SK-N-SH treated with all-trans-retinoic acid at 6 μM for 48 hours (cell line): Measurements from ENCODE around the gene CASZ1.

Experiments
- ATAC-seq: fragments of 200-7000 bp; cut with Tn5 transposase; 3 replicates; pipeline ENCODE4 v1.9.1; 2020; ENCODE audit warnings: mild to moderate bottlenecking, moderate library complexity
- ARNTL ChIP-seq: fragments of 450-650 bp; formaldehyde crosslinking; IDR thresholded peaks from 2 replicates; pipeline ENCODE4 v1.5.0; 2020; ENCODE audit warnings: low read depth, mild to moderate bottlenecking, moderate library complexity, borderline replicate concordance
- BACH2 ChIP-seq: fragments of 250-450 bp; sonication (Bioruptor Pico); IDR thresholded peaks from 2 replicates; pipeline ENCODE4 v1.9.0; 2021; ENCODE audit warnings: mild to moderate bottlenecking, borderline replicate concordance
- GLIS3 ChIP-seq: fragments of 250-450 bp; sonication (Bioruptor Pico); IDR thresholded peaks from 2 replicates; pipeline ENCODE4 v1.5.0; 2020; ENCODE audit warnings: mild to moderate bottlenecking, moderate library complexity
- ISL1 ChIP-seq: fragments of 250-450 bp; sonication (Bioruptor Pico); IDR thresholded peaks from 2 replicates; pipeline ENCODE4 v2.1.2; 2022; ENCODE audit warnings: mild to moderate bottlenecking, moderate library complexity
- PATZ1 ChIP-seq: fragments of 250-450 bp; sonication (Bioruptor Pico); IDR thresholded peaks from 2 replicates; pipeline ENCODE4 v1.8.0; 2020; ENCODE audit warnings: mild to moderate bottlenecking, moderate library complexity, borderline replicate concordance
- POU6F1 ChIP-seq: fragments of 250-450 bp; sonication (Bioruptor Pico); IDR thresholded peaks from 2 replicates; pipeline ENCODE4 v1.8.0; 2021; ENCODE audit warnings: low read depth, mild to moderate bottlenecking, moderate library complexity, borderline replicate concordance
- PPARA ChIP-seq: fragments of 250-450 bp; sonication (Bioruptor Pico); IDR thresholded peaks from 2 replicates; pipeline ENCODE4 v1.5.0; 2020; ENCODE audit warnings: mild to moderate bottlenecking, borderline replicate concordance
- SNAI2 ChIP-seq: fragments of 250-450 bp; sonication (Bioruptor Pico); IDR thresholded peaks from 2 replicates; pipeline ENCODE4 v1.5.0; 2020; ENCODE audit warnings: mild to moderate bottlenecking, moderate library complexity
- TOX ChIP-seq: fragments of 250-450 bp; sonication (Bioruptor Pico); IDR thresholded peaks from 2 replicates; pipeline ENCODE4 v1.8.0; 2021; ENCODE audit warnings: mild to moderate bottlenecking, moderate library complexity, borderline replicate concordance
- ZFP3 ChIP-seq: fragments of 250-450 bp; sonication (Bioruptor Pico); IDR thresholded peaks from 2 replicates; pipeline ENCODE4 v1.5.0; 2020; ENCODE audit warnings: mild to moderate bottlenecking, moderate library complexity
- ZNF565 ChIP-seq: fragments of 450-650 bp; formaldehyde crosslinking; conservative IDR thresholded peaks from 2 replicates; pipeline ENCODE4 v1.5.0; 2020; ENCODE audit warnings: low read depth, mild to moderate bottlenecking, moderate library complexity
- ZNF8 ChIP-seq: fragments of 450-650 bp; formaldehyde crosslinking; IDR thresholded peaks from 2 replicates; pipeline ENCODE4 v1.5.0; 2020; ENCODE audit warnings: mild to moderate bottlenecking, moderate library complexity
- TF ChIP-seq, protein P1 (sequence below): fragments of 250-450 bp; sonication (Bioruptor Pico); IDR thresholded peaks from 2 replicates; pipeline ENCODE4 v1.5.0; 2020; ENCODE audit warnings: mild to moderate bottlenecking, moderate library complexity
- TF ChIP-seq, protein P2 (sequence below): fragments of 250-450 bp; sonication (Bioruptor Pico); IDR thresholded peaks from 2 replicates; pipeline ENCODE4 v1.5.1; 2020; ENCODE audit warnings: low read depth, mild to moderate bottlenecking, moderate library complexity
- TF ChIP-seq, protein P3 (sequence below): fragments of 250-450 bp; sonication (Bioruptor Pico); IDR thresholded peaks from 2 replicates; pipeline ENCODE4 v1.5.1; 2021; ENCODE audit warnings: mild to moderate bottlenecking, moderate library complexity

Gene CASZ1

DNA sequence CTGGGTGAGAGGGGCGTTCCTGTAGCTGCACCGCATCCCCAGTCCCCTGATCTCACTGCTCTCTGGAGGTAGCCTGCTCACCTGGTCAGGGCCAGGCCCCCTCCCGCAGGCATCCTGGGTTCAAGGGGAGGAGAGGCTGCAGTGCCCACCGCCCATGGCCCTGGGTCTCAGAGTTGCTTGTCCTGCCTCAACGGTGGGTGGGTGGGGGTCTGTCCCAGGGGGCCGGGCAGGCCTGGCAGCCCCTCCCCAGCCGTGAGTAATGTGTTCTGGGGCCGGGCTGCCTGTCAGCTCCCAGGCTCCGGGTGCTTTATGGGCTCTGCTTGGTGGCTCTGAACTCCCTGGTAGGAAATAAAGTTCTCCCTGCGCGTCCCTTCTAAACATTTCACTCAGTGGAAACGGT, 126.9 kb downstream of the CASZ1 start:
- TF ChIP-seq ZNF8 (CRISPR knock-in tag): no peak
- TF ChIP-seq, protein P1, sequence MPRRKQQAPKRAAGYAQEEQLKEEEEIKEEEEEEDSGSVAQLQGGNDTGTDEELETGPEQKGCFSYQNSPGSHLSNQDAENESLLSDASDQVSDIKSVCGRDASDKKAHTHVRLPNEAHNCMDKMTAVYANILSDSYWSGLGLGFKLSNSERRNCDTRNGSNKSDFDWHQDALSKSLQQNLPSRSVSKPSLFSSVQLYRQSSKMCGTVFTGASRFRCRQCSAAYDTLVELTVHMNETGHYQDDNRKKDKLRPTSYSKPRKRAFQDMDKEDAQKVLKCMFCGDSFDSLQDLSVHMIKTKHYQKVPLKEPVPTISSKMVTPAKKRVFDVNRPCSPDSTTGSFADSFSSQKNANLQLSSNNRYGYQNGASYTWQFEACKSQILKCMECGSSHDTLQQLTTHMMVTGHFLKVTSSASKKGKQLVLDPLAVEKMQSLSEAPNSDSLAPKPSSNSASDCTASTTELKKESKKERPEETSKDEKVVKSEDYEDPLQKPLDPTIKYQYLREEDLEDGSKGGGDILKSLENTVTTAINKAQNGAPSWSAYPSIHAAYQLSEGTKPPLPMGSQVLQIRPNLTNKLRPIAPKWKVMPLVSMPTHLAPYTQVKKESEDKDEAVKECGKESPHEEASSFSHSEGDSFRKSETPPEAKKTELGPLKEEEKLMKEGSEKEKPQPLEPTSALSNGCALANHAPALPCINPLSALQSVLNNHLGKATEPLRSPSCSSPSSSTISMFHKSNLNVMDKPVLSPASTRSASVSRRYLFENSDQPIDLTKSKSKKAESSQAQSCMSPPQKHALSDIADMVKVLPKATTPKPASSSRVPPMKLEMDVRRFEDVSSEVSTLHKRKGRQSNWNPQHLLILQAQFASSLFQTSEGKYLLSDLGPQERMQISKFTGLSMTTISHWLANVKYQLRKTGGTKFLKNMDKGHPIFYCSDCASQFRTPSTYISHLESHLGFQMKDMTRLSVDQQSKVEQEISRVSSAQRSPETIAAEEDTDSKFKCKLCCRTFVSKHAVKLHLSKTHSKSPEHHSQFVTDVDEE (CRISPR knock-in tag): no peak
- TF ChIP-seq TOX (CRISPR knock-in tag): no peak
- TF ChIP-seq, protein P2, sequence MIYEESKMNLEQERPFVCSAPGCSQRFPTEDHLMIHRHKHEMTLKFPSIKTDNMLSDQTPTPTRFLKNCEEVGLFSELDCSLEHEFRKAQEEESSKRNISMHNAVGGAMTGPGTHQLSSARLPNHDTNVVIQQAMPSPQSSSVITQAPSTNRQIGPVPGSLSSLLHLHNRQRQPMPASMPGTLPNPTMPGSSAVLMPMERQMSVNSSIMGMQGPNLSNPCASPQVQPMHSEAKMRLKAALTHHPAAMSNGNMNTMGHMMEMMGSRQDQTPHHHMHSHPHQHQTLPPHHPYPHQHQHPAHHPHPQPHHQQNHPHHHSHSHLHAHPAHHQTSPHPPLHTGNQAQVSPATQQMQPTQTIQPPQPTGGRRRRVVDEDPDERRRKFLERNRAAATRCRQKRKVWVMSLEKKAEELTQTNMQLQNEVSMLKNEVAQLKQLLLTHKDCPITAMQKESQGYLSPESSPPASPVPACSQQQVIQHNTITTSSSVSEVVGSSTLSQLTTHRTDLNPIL (CRISPR knock-in tag): no peak
- no peak for TF ChIP-seq PATZ1 (CRISPR knock-in tag)
- TF ChIP-seq, protein P3, sequence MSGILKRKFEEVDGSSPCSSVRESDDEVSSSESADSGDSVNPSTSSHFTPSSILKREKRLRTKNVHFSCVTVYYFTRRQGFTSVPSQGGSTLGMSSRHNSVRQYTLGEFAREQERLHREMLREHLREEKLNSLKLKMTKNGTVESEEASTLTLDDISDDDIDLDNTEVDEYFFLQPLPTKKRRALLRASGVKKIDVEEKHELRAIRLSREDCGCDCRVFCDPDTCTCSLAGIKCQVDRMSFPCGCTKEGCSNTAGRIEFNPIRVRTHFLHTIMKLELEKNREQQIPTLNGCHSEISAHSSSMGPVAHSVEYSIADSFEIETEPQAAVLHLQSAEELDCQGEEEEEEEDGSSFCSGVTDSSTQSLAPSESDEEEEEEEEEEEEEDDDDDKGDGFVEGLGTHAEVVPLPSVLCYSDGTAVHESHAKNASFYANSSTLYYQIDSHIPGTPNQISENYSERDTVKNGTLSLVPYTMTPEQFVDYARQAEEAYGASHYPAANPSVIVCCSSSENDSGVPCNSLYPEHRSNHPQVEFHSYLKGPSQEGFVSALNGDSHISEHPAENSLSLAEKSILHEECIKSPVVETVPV (CRISPR knock-in tag): no peak
- no peak for TF ChIP-seq BACH2 (CRISPR knock-in tag)
- TF ChIP-seq ISL1 (CRISPR knock-in tag): no peak
- ATAC-seq: no peak

- TF ChIP-seq, protein P1 (CRISPR knock-in tag): no peak
- TF ChIP-seq ISL1 (CRISPR knock-in tag) (no peak), GLIS3 (CRISPR knock-in tag) (no peak), ZNF565 (CRISPR knock-in tag) (no peak), ZFP3 (CRISPR knock-in tag) (no peak), ARNTL (CRISPR knock-in tag) (no peak), PPARA (CRISPR knock-in tag) (no peak), SNAI2 (CRISPR knock-in tag) (no peak), POU6F1 (CRISPR knock-in tag) (no peak)
- ATAC-seq: no peak
Measured at GRCh38 chr1:10667861-10668761, 128.3 kb downstream of the CASZ1 start.
